Measurements from ENCODE around the gene HDAC4. TPM values are rescaled to one million over a fixed set of nuclear protein-coding genes. Genes with fewer than 3 reads are reported as not detected.
A peak's percentile ranks its signal among the peaks of the same experiment; 100 is the strongest.

HDAC4 gene
- total RNA-seq, 1 donor from 2014 or later, result 76.6 TPM

- TF ChIP-seq POLR2AphosphoS5 (IDR thresholded peaks at IDR 0.05; ENCODE audit: insufficient read depth in 1 of 2, low read depth in 1 of 2) (no peak), CTCF (IDR thresholded peaks at IDR 0.05) (no peak), POLR2A (IDR thresholded peaks at IDR 0.05) (no peak)
- H3K27me3 ChIP-seq, result no peaks in the 10 kb centered on the region
- H3K4me1 ChIP-seq, result peaks cover 35% of the 10 kb centered on the region
- H3K27ac ChIP-seq, result peak overlapping the region; percentile 73
- H3K9me3 ChIP-seq, result no peaks in the 10 kb centered on the region
- no peak for DNase-seq (ENCODE audit: extremely low spot score in 2 of 2)
- intact Hi-C loops (cut with DNase I), result loop anchor here (10.0 kb wide), 1 partner anchor 92 kb away; no protein-coding TSS in a partner anchor
- H3K4me3 ChIP-seq, result no peak overlapping the region
- H3K36me3 ChIP-seq, result no peaks in the 10 kb centered on the region
Observed at GRCh38 chr2:239316562-239317465, 84.0 kb downstream of the HDAC4 start.

- intact Hi-C loops (cut with DNase I), result loop anchor here (10.0 kb wide), 1 partner anchor 91 kb away; no protein-coding TSS in a partner anchor
- H3K4me3 ChIP-seq, result no peak overlapping the region
- H3K27ac ChIP-seq, result no peak overlapping the region
- no peaks in the 10 kb centered on the region for H3K9me3 ChIP-seq
- TF ChIP-seq POLR2AphosphoS5 (IDR thresholded peaks at IDR 0.05; ENCODE audit: insufficient read depth in 1 of 2, low read depth in 1 of 2) (no peak), CTCF (IDR thresholded peaks at IDR 0.05) (no peak), POLR2A (IDR thresholded peaks at IDR 0.05) (no peak)
- peaks cover 44% of the 10 kb centered on the region for H3K4me1 ChIP-seq
- no peaks in the 10 kb centered on the region for H3K27me3 ChIP-seq
- no peaks in the 10 kb centered on the region for H3K36me3 ChIP-seq
- DNase-seq (ENCODE audit: extremely low spot score in 2 of 2), result no peak
Observed at GRCh38 chr2:239315308-239315707, 85.5 kb downstream of the HDAC4 start.

- Histone ChIP-seq H3K36me3 (no peaks in the 10 kb centered on the region), H3K27me3 (no peaks in the 10 kb centered on the region), H3K9me3 (no peaks in the 10 kb centered on the region), H3K4me1 (peaks cover 49% of the 10 kb centered on the region), H3K27ac (no peak overlapping the region), H3K4me3 (no peak overlapping the region)
- DNase-seq (ENCODE audit: extremely low spot score in 2 of 2), result no peak
- intact Hi-C loops (cut with DNase I), result loop anchor here (10.0 kb wide), 1 partner anchor 89 kb away; no protein-coding TSS in a partner anchor
- TF ChIP-seq POLR2A (IDR thresholded peaks at IDR 0.05) (no peak), POLR2AphosphoS5 (IDR thresholded peaks at IDR 0.05; ENCODE audit: insufficient read depth in 1 of 2, low read depth in 1 of 2) (no peak), CTCF (IDR thresholded peaks at IDR 0.05) (no peak)
Observed at GRCh38 chr2:239313776-239314175, 87.0 kb downstream of the HDAC4 start.

- peak overlapping the region in 1 of 2 donors; percentile 6 for H3K4me3 ChIP-seq
- H3K27me3 ChIP-seq, result no peaks in the 10 kb centered on the region
- peak overlapping the region; percentile 59 for H3K27ac ChIP-seq
- no peaks in the 10 kb centered on the region for H3K9me3 ChIP-seq
- TF ChIP-seq POLR2A (IDR thresholded peaks at IDR 0.05) (no peak), CTCF (IDR thresholded peaks at IDR 0.05) (no peak), POLR2AphosphoS5 (IDR thresholded peaks at IDR 0.05; ENCODE audit: insufficient read depth in 1 of 2, low read depth in 1 of 2) (no peak)
- DNase-seq (ENCODE audit: extremely low spot score in 2 of 2), result peak; percentile 85 to 87
- H3K36me3 ChIP-seq, result no peaks in the 10 kb centered on the region
- H3K4me1 ChIP-seq, result peaks cover 43% of the 10 kb centered on the region
- intact Hi-C loops (cut with DNase I), result loop anchor here (10.0 kb wide), 1 partner anchor 88 kb away; no protein-coding TSS in a partner anchor
Observed at GRCh38 chr2:239312741-239313667, 87.8 kb downstream of the HDAC4 start.
